Measurements from ENCODE around the gene CDC25B.
"Not testable (repeated sequence)": the region's sequence is repeated elsewhere in the genome, so short reads cannot be mapped to it uniquely, and the experiment has no call there.

CDC25B gene

GRCh38 chr20:3842348-3842930 is 46.3 kb downstream of the CDC25B start:
- no peak for DNase-seq

- peak; percentile 43 for DNase-seq
Observed at GRCh38 chr20:3843490-3843889, 47.4 kb downstream of the CDC25B start.

GRCh38 chr20:3843990-3844619 is 48.0 kb downstream of the CDC25B start:
- DNase-seq = not testable (repeated sequence)

GRCh38 chr20:3846378-3846739 is 50.2 kb downstream of the CDC25B start:
- no peak for DNase-seq

GRCh38 chr20:3846740-3847428 is 50.8 kb downstream of the CDC25B start, which contains the start of gene MAVS:
MAVS (plus strand) TSS chr20:3846834; CDS start chr20:3854625, 7,791 bp downstream.
- peak; percentile 79 for DNase-seq

GRCh38 chr20:3847429-3847940 is 51.4 kb downstream of the CDC25B start:
- DNase-seq = no peak

GRCh38 chr20:3848565-3848964 is 52.5 kb downstream of the CDC25B start:
- no peak for DNase-seq

GRCh38 chr20:3854462-3854871 is 58.4 kb downstream of the CDC25B start:
- no peak for DNase-seq
